A549 (cell line): ENCODE results near the gene HNRNPH1. TPM values are rescaled to one million over a fixed set of nuclear protein-coding genes. Genes with fewer than 3 reads are reported as not detected.
"Not testable (repeated sequence)": the region's sequence is repeated elsewhere in the genome, so short reads cannot be mapped to it uniquely, and the experiment has no call there.

Experiments used
- ATAC-seq, 2 experiments: fragments of 200-7000 bp in 1 of 2; fragments of >200 bp in 1 of 2; cut with Nextera tagmentation in 1 of 2; cut with Tn5 transposase in 1 of 2; 3 replicates each; pipeline versions ENCODE4 v1.8.0 to v1.9.1; 2018 to 2020; ENCODE audit warnings: mild to moderate bottlenecking in 1 of 2, moderate library complexity in 1 of 2
- CTCF ChIA-PET: fragments of 300-600 bp; sonication (Branson Sonifier 250); formaldehyde crosslinking; extraction: SDS; loops from one replicate; lab custom pipeline; 2021; ENCODE audit warnings: antibody characterized with exemption, inconsistent platforms; lab: Yijun Ruan, JAX
- POLR2A ChIA-PET: fragments of 350-600 bp; formaldehyde crosslinking; extraction: SDS; loops from one replicate; lab custom pipeline; 2021; ENCODE audit warnings: antibody characterized with exemption, inconsistent platforms; lab: Yijun Ruan, JAX
- DNase-seq, 2 experiments: peaks; one replicate each; pipeline versions ENCODE4 v3.0.0 to v3.0.0-alpha.2; 2011 to 2016; ENCODE audit warnings: low read depth in 1 of 2, low spot score in 1 of 2
- FAIRE-seq: peaks from 2 replicates; lab custom pipeline; 2011; peaks lifted over from hg19 to GRCh38; lab: Jason Lieb, UNC
- H3K27ac ChIP-seq, 2 experiments: fragments of >200 bp; sonication (Bioruptor Twin); formaldehyde crosslinking; 3 replicates each; pipeline ENCODE4 v1.5.1; 2016 to 2017
- H3K4me1 ChIP-seq: fragments of >200 bp; sonication (Bioruptor Twin); formaldehyde crosslinking; 3 replicates; pipeline ENCODE4 v1.6.1; 2016
- H3K4me2 ChIP-seq: fragments of >200 bp; sonication (Bioruptor Twin); formaldehyde crosslinking; 3 replicates; pipeline ENCODE4 v1.6.1; 2016
- H3K4me3 ChIP-seq: fragments of >200 bp; sonication (Bioruptor Twin); formaldehyde crosslinking; 3 replicates; pipeline ENCODE4 v1.5.1; 2016
- H3K9me3 ChIP-seq: fragments of >200 bp; sonication (Bioruptor Twin); formaldehyde crosslinking; 3 replicates; pipeline ENCODE4 v1.6.1; 2016
- CBX2 ChIP-seq: fragments of 200-600 bp; sonication (generic); IDR thresholded peaks from 2 replicates; pipeline ENCODE4 v1.6.1; 2016; ENCODE audit warnings: low read depth, mild to moderate bottlenecking, borderline replicate concordance
- MAZ ChIP-seq: fragments of 150-350 bp; IDR thresholded peaks from 2 replicates; pipeline ENCODE4 v1.6.1; 2014; ENCODE audit warnings: antibody characterized with exemption, low read depth, low read length, borderline replicate concordance
- NPAS2 ChIP-seq: fragments of 250-450 bp; sonication (Bioruptor Pico); IDR thresholded peaks from 2 replicates; pipeline ENCODE4 v1.8.0; 2022; ENCODE audit warnings: mild to moderate bottlenecking, moderate library complexity, borderline replicate concordance
- POLR2AphosphoS2 ChIP-seq: conservative IDR thresholded peaks from 2 replicates; pipeline ENCODE4 v1.6.1; 2012; ENCODE audit warnings: low read length, improper control_type of control experiment, inconsistent platforms
- RARB ChIP-seq: fragments of 250-450 bp; sonication (Bioruptor Pico); IDR thresholded peaks from 2 replicates; pipeline ENCODE4 v1.8.0; 2021; ENCODE audit warnings: mild to moderate bottlenecking, moderate library complexity
- TFCP2L1 ChIP-seq: fragments of 250-450 bp; sonication (Bioruptor Pico); IDR thresholded peaks from 2 replicates; pipeline ENCODE4 v1.5.0; 2021; ENCODE audit warnings: mild to moderate bottlenecking
- TP53 ChIP-seq: fragments of 250-450 bp; sonication (Bioruptor Pico); IDR thresholded peaks from 2 replicates; pipeline ENCODE4 v1.5.0; 2021; ENCODE audit warnings: mild to moderate bottlenecking, moderate library complexity
- WGBS: methylation state at CpG from one replicate; pipeline ENCODE4 v1.1.6; 2017; ENCODE audit errors: missing lambda C conversion rate; 5-methylcytosine and 5-hydroxymethylcytosine counted together
- polyA plus RNA-seq, 4 experiments: library from polyadenylated mRNA; depleted of rRNA in 3 of 4; stranded (reverse); fragments of >200 nt; fragmentation: RNase III in 1 of 4; extraction: RNeasy Plus Mini Kit Qiagen cat#74134 plus additional on column Dnase treatment in 1 of 4; gene quantifications; 2 replicates in 3 of 4; 3 replicates in 1 of 4; pipeline ENCODE4 v1.2.3, GENCODE V29; 2011 to 2017
- TF ChIP-seq, protein P1 (sequence below): fragments of 150-350 bp; IDR thresholded peaks from 2 replicates; pipeline ENCODE4 v1.6.1; 2014; ENCODE audit warnings: low read depth, mild to moderate bottlenecking, low read length

HNRNPH1 gene
- polyA plus RNA-seq, 2 of the 4 experiments (the other 2 are of a cell fraction): 688 to 1,576 TPM

DNA sequence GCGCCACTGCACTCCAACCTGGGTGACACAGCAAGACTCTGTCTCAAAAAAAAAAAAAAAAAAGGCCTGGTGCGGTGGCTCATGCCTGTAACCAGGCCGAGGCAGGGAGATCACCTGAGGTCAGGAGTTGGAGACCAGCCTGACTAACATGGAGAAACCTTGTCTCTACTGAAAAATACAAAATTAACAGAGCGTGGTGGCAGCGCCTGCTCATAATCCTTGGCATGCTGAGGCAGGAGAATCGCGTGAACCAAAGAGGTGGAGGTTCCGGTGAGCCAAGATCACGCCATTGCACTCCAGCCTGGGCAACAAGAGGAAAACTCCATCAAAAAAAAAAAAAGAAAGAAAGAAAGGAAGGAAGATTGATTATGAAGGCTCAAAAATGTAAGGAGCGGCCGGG, 15.8 kb upstream of the HNRNPH1 start:
- H3K9me3 ChIP-seq, H3K27ac ChIP-seq, H3K4me1 ChIP-seq, ATAC-seq, FAIRE-seq, H3K4me2 ChIP-seq, POLR2A ChIA-PET, DNase-seq, H3K4me3 ChIP-seq: not testable (repeated sequence)
- WGBS: 90% methylated on average over 11 of the region's 11 CpGs
- CTCF ChIA-PET: interaction anchor here (2.4 kb wide), 1 partner anchor 24 kb away, joined by 5 read pairs; no protein-coding TSS in a partner anchor

- DNase-seq, H3K9me3 ChIP-seq, CTCF ChIA-PET, FAIRE-seq, H3K4me1 ChIP-seq: not testable (repeated sequence)
- peak overlapping the region; percentile 70 to 82; a peak in 5 of 6 replicates for H3K27ac ChIP-seq
- POLR2A ChIA-PET: interaction anchor here (0.6 kb wide), 1 partner anchor 21 kb away, joined by 3 read pairs; no protein-coding TSS in a partner anchor
- peak overlapping the region; percentile 58; the same call in 1 of the 3 replicates for H3K4me2 ChIP-seq
- peak overlapping the region; percentile 29; the same call in 1 of the 3 replicates for H3K4me3 ChIP-seq
- 3% methylated on average over 8 of the region's 49 CpGs for WGBS
- peak; percentile 97 to 98 for ATAC-seq
These were observed 11.1 kb upstream of the HNRNPH1 start for GRCh38 chr5:179634370-179635172.

DNA sequence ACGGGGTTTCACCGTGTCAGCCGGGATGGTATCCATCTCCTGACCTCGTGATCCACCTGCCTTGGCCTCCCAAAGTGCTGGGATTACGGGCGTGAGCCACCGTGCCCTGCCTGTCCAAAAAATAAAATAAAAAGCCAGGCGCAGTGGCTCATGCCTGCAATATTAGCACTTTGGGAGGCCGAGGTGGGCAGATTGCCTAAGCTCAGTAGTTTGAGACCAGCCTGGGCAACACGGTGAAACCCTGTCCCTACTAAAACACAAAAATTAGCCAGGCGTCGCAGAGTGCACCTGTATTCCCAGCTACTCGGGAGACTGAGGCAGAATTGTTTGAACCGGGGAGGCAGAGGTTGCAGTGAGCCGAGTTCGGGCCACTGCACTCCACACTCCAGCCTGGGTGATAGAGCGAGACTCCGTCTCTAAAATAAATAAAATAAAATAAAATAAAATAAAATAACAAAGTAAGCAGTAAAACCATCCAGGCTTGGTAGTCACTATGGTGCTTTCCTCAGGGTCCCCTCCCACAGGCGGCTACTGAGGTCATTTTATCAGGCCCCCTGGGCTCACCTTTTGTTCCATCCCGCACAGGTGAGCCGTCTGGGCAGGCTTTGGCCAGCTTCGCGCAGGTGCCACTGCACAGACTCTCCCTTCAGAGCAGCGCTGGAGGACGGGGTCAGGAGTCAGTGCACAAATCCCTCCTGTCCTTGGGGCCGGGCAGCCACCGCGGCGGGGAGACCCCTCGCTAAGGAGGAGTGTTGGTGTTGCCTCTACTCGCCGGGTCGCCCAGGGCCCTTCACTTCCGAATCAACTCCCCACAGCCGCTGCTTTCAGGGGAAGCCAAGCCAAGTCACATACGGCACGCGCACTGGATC, 10.3 kb upstream of the HNRNPH1 start:
- Histone ChIP-seq H3K4me2 (peak overlapping the region; percentile 56), H3K27ac (peak overlapping the region in 1 of 2 experiments; percentile 71; a peak in 1 of 6 replicates), H3K4me3 (peak overlapping the region; percentile 45)
- not testable (repeated sequence) for FAIRE-seq, DNase-seq, H3K9me3 ChIP-seq, H3K4me1 ChIP-seq
- peak; percentile 71 to 77; a peak in 5 of 6 replicates for ATAC-seq
- 64% methylated on average over 20 of the region's 38 CpGs for WGBS
- ChIA-PET CTCF (interaction anchor here (0.7 to 1.7 kb wide), 4 partner anchors 9 to 25 kb away, joined by 3 to 7 read pairs (median 3); partner anchors contain the start of gene HNRNPH1), POLR2A (interaction anchor here (1.6 kb wide), 1 partner anchor 10 kb away, joined by 14 read pairs; the partner anchor contains the start of gene HNRNPH1)

DNA sequence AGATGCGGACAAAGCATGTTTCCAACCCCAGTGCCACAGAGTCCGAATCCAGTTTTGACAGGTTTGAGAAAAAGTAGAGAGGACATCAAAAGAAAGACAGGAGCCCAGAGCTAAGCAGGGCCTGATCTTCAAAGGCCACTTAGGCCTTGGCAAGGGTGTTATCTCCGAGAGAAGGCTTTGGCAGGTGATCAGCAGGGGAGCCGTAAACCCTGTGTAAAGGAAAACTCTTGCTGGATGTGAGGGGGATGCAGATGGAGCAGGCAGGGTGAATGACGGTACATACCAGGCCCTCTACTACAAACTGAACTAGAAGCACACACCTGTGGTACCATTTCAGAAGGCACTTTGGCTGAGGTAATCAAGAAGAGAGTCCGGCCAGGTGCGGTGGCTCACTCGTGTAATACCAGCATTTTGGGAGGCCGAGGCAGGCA, 1.4 kb upstream of the HNRNPH1 start:
- ATAC-seq: no peak
- POLR2A ChIA-PET: no interaction called here
- no peaks in the 10 kb centered on the region for H3K9me3 ChIP-seq
- H3K4me3 ChIP-seq: no peak overlapping the region
- no peak for FAIRE-seq
- H3K4me1 ChIP-seq: peaks cover 9% of the 10 kb centered on the region; the same call in 2 of the 3 replicates
- TF ChIP-seq NPAS2 (no peak), POLR2AphosphoS2 (no peak), MAZ (no peak), CBX2 (no peak), TFCP2L1 (CRISPR knock-in tag) (no peak), RARB (no peak), TP53 (CRISPR knock-in tag) (no peak)
- TF ChIP-seq, protein P1, sequence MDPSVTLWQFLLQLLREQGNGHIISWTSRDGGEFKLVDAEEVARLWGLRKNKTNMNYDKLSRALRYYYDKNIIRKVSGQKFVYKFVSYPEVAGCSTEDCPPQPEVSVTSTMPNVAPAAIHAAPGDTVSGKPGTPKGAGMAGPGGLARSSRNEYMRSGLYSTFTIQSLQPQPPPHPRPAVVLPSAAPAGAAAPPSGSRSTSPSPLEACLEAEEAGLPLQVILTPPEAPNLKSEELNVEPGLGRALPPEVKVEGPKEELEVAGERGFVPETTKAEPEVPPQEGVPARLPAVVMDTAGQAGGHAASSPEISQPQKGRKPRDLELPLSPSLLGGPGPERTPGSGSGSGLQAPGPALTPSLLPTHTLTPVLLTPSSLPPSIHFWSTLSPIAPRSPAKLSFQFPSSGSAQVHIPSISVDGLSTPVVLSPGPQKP: no peak
- H3K27ac ChIP-seq: peak overlapping the region; percentile 98 to 100; a peak in 5 of 6 replicates
- H3K4me2 ChIP-seq: peak overlapping the region; percentile 94
- DNase-seq: no peak
- WGBS: 94% methylated on average over 9 of the region's 9 CpGs
- CTCF ChIA-PET: interaction anchor here (1.4 to 3.9 kb wide), 2 partner anchors 8 to 13 kb away, joined by 7 to 26 read pairs; no protein-coding TSS in a partner anchor
